GM12878 (cell line): ENCODE results near the gene CRAMP1. TPM values are rescaled to one million over a fixed set of nuclear protein-coding genes. Genes with fewer than 3 reads are reported as not detected.

Experiments
- ATAC-seq: fragments of 200-7000 bp; cut with Tn5 transposase; 3 replicates; pipeline ENCODE4 v1.9.1; 2020; ENCODE audit warnings: mild to moderate bottlenecking, moderate library complexity
- BruUV-seq: library from RNA; stranded (reverse); fragments of 400-500 nt; replicated peaks from 2 replicates; lab custom pipeline; 2021; lab: Mats Ljungman, UMichigan
- CTCF ChIA-PET: fragments of 300-600 bp; sonication (Branson Sonifier 250); formaldehyde crosslinking; extraction: SDS; loops from one replicate; lab custom pipeline; 2021; ENCODE audit warnings: inconsistent platforms; lab: Yijun Ruan, JAX
- POLR2A ChIA-PET: fragments of 350-600 bp; formaldehyde crosslinking; extraction: SDS; loops from one replicate; lab custom pipeline; 2021; ENCODE audit warnings: inconsistent platforms; lab: Charles Lee
- RAD21 ChIA-PET: fragments of 300-600 bp; sonication (Branson Sonifier 250); formaldehyde crosslinking; loops from one replicate; lab custom pipeline; 2023; ENCODE audit warnings: antibody characterized with exemption; ENCODE audit not compliant: unreplicated experiment; lab: Charles Lee
- SMC1A ChIA-PET: fragments of 300-600 bp; sonication (Branson Sonifier 250); formaldehyde crosslinking; loops from one replicate; lab custom pipeline; 2023; ENCODE audit not compliant: unreplicated experiment, uncharacterized antibody; lab: Charles Lee
- DNase-seq: peaks from one replicate; pipeline ENCODE4 v3.0.0-alpha.2; 2011; ENCODE audit warnings: low read depth, low spot score
- FAIRE-seq: peaks from 3 replicates; lab custom pipeline; 2011; peaks lifted over from hg19 to GRCh38; lab: Jason Lieb, UNC
- H2AFZ ChIP-seq: 2 replicates; pipeline ENCODE4 v1.6.0; 2011; ENCODE audit warnings: low read depth, low read length, control low read depth; ENCODE audit not compliant: control insufficient read depth
- H3K27ac ChIP-seq: 2 replicates; pipeline ENCODE4 v1.5.1; 2011; ENCODE audit warnings: control low read depth; ENCODE audit not compliant: control insufficient read depth, insufficient read depth
- H3K27me3 ChIP-seq, 2 experiments: replicated peaks in 1 of 2; 2 replicates each; pipeline versions ENCODE4 v1.6.0 to v1.6.1; 2011; ENCODE audit warnings: low read length in 1 of 2; ENCODE audit not compliant: control insufficient read depth in 2 of 2, insufficient read depth in 2 of 2
- H3K36me3 ChIP-seq, 2 experiments: 2 replicates each; pipeline ENCODE4 v1.5.1; 2011; ENCODE audit warnings: low read length in 1 of 2; ENCODE audit not compliant: control insufficient read depth in 2 of 2, insufficient read depth in 2 of 2
- H3K4me1 ChIP-seq: 2 replicates; pipeline ENCODE4 v1.6.1; 2011; ENCODE audit warnings: mild to moderate bottlenecking, low read length, moderate library complexity, mixed read lengths; ENCODE audit not compliant: control insufficient read depth, insufficient read depth
- H3K4me2 ChIP-seq: 2 replicates; pipeline ENCODE4 v1.6.0; 2011; ENCODE audit warnings: control low read depth; ENCODE audit not compliant: control insufficient read depth, insufficient read depth
- H3K4me3 ChIP-seq: fragments of 200-600 bp; sonication (generic); 2 replicates; pipeline ENCODE4 v1.5.1; 2016
- H3K79me2 ChIP-seq: 2 replicates; pipeline ENCODE4 v1.6.0; 2011; ENCODE audit warnings: low read length; ENCODE audit not compliant: control insufficient read depth, insufficient read depth
- H3K9ac ChIP-seq: 2 replicates; pipeline ENCODE4 v1.8.0; 2011; ENCODE audit warnings: low read length, control low read depth, mixed read lengths; ENCODE audit not compliant: control insufficient read depth, insufficient read depth
- H3K9me3 ChIP-seq: replicated peaks from 3 replicates; pipeline ENCODE4 v1.5.1; 2011; ENCODE audit warnings: mild to moderate bottlenecking, low read length; ENCODE audit not compliant: control insufficient read depth, insufficient read depth
- H4K20me1 ChIP-seq: 2 replicates; pipeline ENCODE4 v1.6.0; 2011; ENCODE audit not compliant: control insufficient read depth, insufficient read depth
- CUX1 ChIP-seq: IDR thresholded peaks from 2 replicates; pipeline ENCODE4 v1.6.1; 2012; ENCODE audit warnings: improper control_type of control experiment, low read depth, low read length; ENCODE audit not compliant: insufficient replicate concordance
- HCFC1 ChIP-seq: fragments of 150-350 bp; IDR thresholded peaks from 2 replicates; pipeline ENCODE4 v1.6.1; 2014; ENCODE audit warnings: low read length
- HDAC6 ChIP-seq: fragments of 200-600 bp; sonication (generic); IDR thresholded peaks from one replicate; pipeline ENCODE4 v1.8.0; 2017; ENCODE audit warnings: antibody characterized with exemption; ENCODE audit not compliant: unreplicated experiment
- IKZF2 ChIP-seq, 2 experiments: fragments of 450-650 bp; IDR thresholded peaks; 2 replicates each; pipeline ENCODE4 v1.6.1; 2017; ENCODE audit warnings: mild to moderate bottlenecking in 2 of 2, moderate library complexity in 2 of 2
- JUNB ChIP-seq: IDR thresholded peaks from 2 replicates; pipeline ENCODE4 v1.6.1; 2016; ENCODE audit warnings: antibody characterized with exemption, mild to moderate bottlenecking
- ZNF24 ChIP-seq: fragments of 450-650 bp; IDR thresholded peaks from 2 replicates; pipeline ENCODE4 v1.6.1; 2017; ENCODE audit warnings: antibody characterized with exemption, mild to moderate bottlenecking
- ZNF384 ChIP-seq: IDR thresholded peaks from 2 replicates; pipeline ENCODE4 v1.6.1; 2012; ENCODE audit warnings: low read depth, mild to moderate bottlenecking, low read length, improper control_type of control experiment, borderline replicate concordance
- WGBS: methylation state at CpG from one replicate; pipeline ENCODE4 v1.1.6; 2016; ENCODE audit warnings: low lambda C conversion rate; ENCODE audit not compliant: insufficient replicate concordance, insufficient coverage; ENCODE audit errors: missing lambda C conversion rate; 5-methylcytosine and 5-hydroxymethylcytosine counted together
- in situ Hi-C: fragments of 300-500 bp; cut with MboI; formaldehyde crosslinking; loops from 9 replicates; pipeline ENCODE4 v1.14.3; 2018; ENCODE audit warnings: mixed read lengths
- intact Hi-C: fragments of 100-400 bp; cut with micrococcal nuclease; formaldehyde crosslinking; loops from one replicate; pipeline ENCODE4 v1.14.2; 2022; ENCODE audit not compliant: unreplicated experiment
- polyA plus RNA-seq, 11 experiments: library from polyadenylated mRNA; depleted of rRNA in 4 of 11; unstranded in 6 of 11; stranded (reverse) in 5 of 11; fragments of >200 nt; fragmentation: Nextera tagmentation in 4 of 11; fragmentation: Illumina TruSeq in 1 of 11; extraction: Ambion mirVana in 4 of 11; extraction: Trizol in 1 of 11; gene quantifications; 1 replicate in 1 of 11; 2 replicates in 10 of 11; pipeline versions ENCODE4 v1.2.1 to v1.2.3, GENCODE V29; 2011 to 2016; ENCODE audit warnings: inconsistent platforms in 2 of 11, missing spikeins in 2 of 11, low read depth in 1 of 11
- total RNA-seq, 4 experiments: library from RNA; depleted of rRNA in 3 of 4; stranded (reverse); fragments of >200 nt in 3 of 4; fragmentation: Illumina TruSeq in 1 of 4; extraction: Trizol in 1 of 4; gene quantifications; 2 replicates each; pipeline versions ENCODE4 v1.2.1 to v1.2.3, GENCODE V29; 2013 to 2021
- TF ChIP-seq, protein P1 (sequence below): fragments of 150-350 bp; IDR thresholded peaks from 2 replicates; pipeline ENCODE4 v1.6.1; 2016; ENCODE audit warnings: low read depth, low read length
- TF ChIP-seq, protein P2 (sequence below): fragments of 450-650 bp; IDR thresholded peaks from 2 replicates; pipeline ENCODE4 v1.6.1; 2018; ENCODE audit warnings: borderline replicate concordance, mild to moderate bottlenecking; ENCODE audit not compliant: partially characterized antibody

CRAMP1 gene
- total and polyA plus RNA-seq, 10 of the 15 experiments (the other 5 are each of a cell fraction or from before 2014, with no cell fraction given) = 0.37 to 9.8 (median 3.9) TPM

DNA sequence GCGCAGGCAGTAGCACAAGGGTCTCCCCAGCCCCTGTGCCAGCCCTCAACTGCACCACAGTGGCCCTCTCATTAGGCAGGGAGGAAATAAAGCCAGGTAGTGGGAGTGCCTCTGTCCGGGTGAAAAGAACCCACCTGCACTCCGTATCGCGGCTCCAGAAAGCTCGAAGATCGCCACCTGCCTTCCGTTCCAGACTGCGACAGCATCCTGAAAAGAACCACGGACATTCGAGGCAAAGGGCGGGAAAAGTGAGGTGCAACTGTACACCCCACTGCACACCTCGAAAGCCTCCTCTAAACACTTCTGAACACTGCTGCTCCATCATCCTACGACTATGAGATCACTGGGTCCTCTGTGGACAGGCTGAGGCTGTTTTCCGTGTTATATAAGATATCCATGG lies 29.0 kb upstream of the CRAMP1 start:
- SMC1A ChIA-PET = no interaction called here
- Histone ChIP-seq H3K27ac (no peak overlapping the region), H3K4me1 (no peaks in the 10 kb centered on the region), H4K20me1 (no peaks in the 10 kb centered on the region), H3K27me3 (no peaks in the 10 kb centered on the region), H3K36me3 (no peaks in the 10 kb centered on the region), H3K79me2 (no peaks in the 10 kb centered on the region), H3K4me3 (no peak overlapping the region), H3K9ac (no peak overlapping the region), H3K4me2 (no peak overlapping the region), H3K9me3 (no peaks in the 10 kb centered on the region; the same call in 2 of the 3 replicates), H2AFZ (no peak overlapping the region)
- POLR2A ChIA-PET = no interaction called here
- CTCF ChIA-PET = no interaction called here
- 86% methylated on average over 15 of the region's 15 CpGs for WGBS
- in situ Hi-C loops = no loop called here
- DNase-seq = no peak
- intact Hi-C loops = no loop called here
- no peak for FAIRE-seq
- BruUV-seq = no TSS peak
- ATAC-seq = no peak
- RAD21 ChIA-PET = no interaction called here
- TF ChIP-seq JUNB = no peak
- TF ChIP-seq CUX1 = no peak
- no peak for TF ChIP-seq HDAC6
- TF ChIP-seq, protein P1, sequence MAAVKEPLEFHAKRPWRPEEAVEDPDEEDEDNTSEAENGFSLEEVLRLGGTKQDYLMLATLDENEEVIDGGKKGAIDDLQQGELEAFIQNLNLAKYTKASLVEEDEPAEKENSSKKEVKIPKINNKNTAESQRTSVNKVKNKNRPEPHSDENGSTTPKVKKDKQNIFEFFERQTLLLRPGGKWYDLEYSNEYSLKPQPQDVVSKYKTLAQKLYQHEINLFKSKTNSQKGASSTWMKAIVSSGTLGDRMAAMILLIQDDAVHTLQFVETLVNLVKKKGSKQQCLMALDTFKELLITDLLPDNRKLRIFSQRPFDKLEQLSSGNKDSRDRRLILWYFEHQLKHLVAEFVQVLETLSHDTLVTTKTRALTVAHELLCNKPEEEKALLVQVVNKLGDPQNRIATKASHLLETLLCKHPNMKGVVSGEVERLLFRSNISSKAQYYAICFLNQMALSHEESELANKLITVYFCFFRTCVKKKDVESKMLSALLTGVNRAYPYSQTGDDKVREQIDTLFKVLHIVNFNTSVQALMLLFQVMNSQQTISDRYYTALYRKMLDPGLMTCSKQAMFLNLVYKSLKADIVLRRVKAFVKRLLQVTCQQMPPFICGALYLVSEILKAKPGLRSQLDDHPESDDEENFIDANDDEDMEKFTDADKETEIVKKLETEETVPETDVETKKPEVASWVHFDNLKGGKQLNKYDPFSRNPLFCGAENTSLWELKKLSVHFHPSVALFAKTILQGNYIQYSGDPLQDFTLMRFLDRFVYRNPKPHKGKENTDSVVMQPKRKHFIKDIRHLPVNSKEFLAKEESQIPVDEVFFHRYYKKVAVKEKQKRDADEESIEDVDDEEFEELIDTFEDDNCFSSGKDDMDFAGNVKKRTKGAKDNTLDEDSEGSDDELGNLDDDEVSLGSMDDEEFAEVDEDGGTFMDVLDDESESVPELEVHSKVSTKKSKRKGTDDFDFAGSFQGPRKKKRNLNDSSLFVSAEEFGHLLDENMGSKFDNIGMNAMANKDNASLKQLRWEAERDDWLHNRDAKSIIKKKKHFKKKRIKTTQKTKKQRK = no peak
- TF ChIP-seq HCFC1 = no peak
- TF ChIP-seq ZNF384 = no peak
- TF ChIP-seq, protein P2, sequence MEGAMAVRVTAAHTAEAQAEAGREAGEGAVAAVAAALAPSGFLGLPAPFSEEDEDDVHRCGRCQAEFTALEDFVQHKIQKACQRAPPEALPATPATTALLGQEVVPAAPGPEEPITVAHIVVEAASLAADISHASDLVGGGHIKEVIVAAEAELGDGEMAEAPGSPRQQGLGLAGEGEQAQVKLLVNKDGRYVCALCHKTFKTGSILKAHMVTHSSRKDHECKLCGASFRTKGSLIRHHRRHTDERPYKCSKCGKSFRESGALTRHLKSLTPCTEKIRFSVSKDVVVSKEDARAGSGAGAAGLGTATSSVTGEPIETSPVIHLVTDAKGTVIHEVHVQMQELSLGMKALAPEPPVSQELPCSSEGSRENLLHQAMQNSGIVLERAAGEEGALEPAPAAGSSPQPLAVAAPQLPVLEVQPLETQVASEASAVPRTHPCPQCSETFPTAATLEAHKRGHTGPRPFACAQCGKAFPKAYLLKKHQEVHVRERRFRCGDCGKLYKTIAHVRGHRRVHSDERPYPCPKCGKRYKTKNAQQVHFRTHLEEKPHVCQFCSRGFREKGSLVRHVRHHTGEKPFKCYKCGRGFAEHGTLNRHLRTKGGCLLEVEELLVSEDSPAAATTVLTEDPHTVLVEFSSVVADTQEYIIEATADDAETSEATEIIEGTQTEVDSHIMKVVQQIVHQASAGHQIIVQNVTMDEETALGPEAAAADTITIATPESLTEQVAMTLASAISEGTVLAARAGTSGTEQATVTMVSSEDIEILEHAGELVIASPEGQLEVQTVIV = no peak
- TF ChIP-seq ZNF24 = no peak
- TF ChIP-seq IKZF2 (IDR thresholded peaks at IDR 0.05) = no peak
